SHP77 (cell line): ENCODE results near the gene CLEC2D.
"Not testable (repeated sequence)": the region's sequence is repeated elsewhere in the genome, so short reads cannot be mapped to it uniquely, and the experiment has no call there.

Source experiments
- DNase-seq, 2 experiments: peaks; one replicate each; lab custom pipeline; 2025; lab: John Stamatoyannopoulos, UW

Gene CLEC2D

GRCh38 chr12:9660046-9660445, 9.5 kb upstream of the CLEC2D start:
- no peak for DNase-seq

- DNase-seq = no peak
Measured at GRCh38 chr12:9661720-9662119, 7.8 kb upstream of the CLEC2D start.

GRCh38 chr12:9662488-9662887, 7.0 kb upstream of the CLEC2D start:
- DNase-seq = no peak

- DNase-seq = no peak
Measured at GRCh38 chr12:9667403-9668160, 1.9 kb upstream of the CLEC2D start.

DNA sequence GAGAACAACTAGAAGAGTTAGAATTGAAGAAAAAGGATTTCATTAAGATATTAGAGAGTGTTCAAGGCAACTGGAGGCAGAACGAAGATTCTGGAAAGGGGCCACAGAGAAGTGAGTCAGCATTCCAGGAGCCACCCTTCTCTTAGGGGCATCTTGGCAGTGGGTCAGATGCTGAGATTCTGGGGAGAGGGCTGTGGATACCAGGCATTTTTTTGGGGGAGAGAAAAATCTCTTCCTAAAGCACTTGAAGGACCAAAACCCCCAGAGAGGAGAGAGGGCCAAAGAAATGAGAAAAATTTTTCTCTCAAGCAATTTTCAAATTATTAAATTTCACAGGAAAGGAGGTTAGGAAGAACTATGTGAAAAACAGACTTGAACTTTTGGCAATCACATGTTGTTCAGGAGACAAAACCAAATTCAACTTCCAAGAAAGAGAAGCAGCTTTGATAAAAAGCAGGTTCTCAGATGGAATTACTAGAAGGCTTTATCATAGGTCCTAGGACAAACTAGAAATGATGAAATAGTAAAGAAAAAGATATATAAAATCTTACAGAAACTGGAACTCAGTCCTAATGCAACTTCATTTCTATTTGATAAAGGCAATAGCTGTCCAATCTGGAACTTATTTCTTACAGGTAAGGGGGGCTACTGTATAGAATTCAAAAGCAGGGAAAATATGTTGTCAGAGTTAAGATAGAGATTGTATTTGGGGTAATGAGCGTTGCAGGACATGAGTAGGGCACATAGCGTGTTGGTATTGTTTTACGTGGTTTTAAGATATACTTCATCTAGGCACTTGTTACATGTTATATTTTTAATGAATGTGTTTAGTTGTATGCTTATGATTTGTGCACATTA, 1.1 kb upstream of the CLEC2D start:
- DNase-seq = no peak

- no peak for DNase-seq
Measured at GRCh38 chr12:9669019-9669326, 540 bp upstream of the CLEC2D start.

DNA sequence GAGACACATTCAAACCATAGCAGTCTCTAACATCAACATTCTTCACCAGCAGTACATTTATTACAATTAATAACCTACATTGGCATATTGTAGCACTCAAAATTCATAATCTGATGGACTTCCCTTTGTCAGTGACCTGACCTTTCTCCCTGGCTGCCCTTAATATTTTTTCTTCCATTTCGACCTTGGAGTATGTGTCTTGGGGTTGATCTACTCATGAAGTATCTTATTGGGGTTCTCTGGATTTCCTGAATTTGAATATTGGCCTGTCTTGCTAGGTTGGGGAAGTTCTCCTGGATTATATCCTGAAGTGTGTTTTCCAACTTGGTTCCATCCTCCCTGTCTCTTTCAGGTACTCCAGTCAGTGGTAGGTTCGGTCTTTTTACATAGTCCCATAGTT, 2.8 kb downstream of the CLEC2D start:
- not testable (repeated sequence) for DNase-seq

- DNase-seq = no peak
Measured at GRCh38 chr12:9673404-9674225, 4.1 kb downstream of the CLEC2D start.

- no peak for DNase-seq
Measured at GRCh38 chr12:9674226-9674590, 4.7 kb downstream of the CLEC2D start.

DNA sequence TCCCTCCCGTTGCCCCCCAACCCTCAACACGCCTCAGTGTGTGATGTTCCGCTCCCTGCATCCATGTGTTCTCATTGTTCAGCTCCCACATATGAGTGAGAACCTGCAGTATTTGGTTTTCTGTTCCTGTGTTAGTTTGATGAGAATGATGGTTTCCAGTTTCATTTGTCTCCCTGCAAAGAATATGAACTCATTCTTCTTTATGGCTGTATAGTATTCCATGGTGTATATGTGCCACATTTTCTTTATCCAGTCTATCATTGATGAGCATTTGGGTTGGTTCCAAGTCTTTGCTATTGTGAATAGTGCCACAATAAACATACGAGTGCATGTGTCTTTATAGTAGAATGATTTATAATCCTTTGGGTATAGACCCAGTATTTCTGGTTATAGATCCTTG, 13.0 kb downstream of the CLEC2D start:
- DNase-seq = not testable (repeated sequence)

- DNase-seq = not testable (repeated sequence)
Measured at GRCh38 chr12:9682949-9683348, 13.4 kb downstream of the CLEC2D start.

DNA sequence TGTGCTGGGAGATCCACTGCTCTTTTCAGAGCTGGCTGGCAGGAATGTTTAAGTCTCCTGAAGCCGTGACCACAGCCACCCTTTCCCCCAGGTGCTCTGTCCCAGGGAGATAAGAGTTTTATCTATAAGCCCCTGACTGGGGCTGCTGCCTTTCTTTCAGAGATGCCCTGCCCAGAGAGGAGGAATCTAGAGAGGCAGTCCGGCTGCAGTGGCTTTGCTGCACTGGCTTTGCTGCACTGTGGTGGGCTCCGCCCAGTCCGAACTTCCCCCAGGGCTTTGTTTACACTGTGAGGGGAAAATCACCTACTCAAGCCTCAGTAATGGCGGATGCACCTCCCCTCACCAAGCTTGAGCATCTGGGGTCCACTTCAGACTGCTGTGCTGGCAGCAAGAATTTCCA, 15.9 kb downstream of the CLEC2D start:
- DNase-seq = not testable (repeated sequence)

- no peak for DNase-seq
Measured at GRCh38 chr12:9685915-9686314, 16.4 kb downstream of the CLEC2D start.

DNA sequence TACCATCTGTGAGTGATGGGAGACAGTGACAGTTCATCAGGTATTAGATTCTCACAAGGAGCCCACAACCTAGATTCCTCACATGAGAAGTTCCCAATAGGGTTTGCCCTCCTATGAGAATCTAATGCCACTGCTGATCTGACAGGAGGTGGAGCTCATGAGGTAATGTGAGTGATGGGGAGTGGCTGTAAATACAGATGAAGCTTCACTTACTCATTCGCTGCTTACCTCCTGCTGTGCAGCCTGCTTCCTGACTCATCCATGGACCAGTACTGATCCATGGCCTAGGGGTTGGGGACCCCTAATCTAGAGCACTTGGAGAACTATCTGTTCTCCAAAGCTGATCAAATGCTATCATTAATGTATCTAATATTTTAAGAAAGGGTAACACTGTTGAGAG, 17.7 kb downstream of the CLEC2D start:
- no peak for DNase-seq

- no peak for DNase-seq
Measured at GRCh38 chr12:9692909-9693308, 23.4 kb downstream of the CLEC2D start.

GRCh38 chr12:9694241-9694640, 24.7 kb downstream of the CLEC2D start:
- no peak for DNase-seq

DNA sequence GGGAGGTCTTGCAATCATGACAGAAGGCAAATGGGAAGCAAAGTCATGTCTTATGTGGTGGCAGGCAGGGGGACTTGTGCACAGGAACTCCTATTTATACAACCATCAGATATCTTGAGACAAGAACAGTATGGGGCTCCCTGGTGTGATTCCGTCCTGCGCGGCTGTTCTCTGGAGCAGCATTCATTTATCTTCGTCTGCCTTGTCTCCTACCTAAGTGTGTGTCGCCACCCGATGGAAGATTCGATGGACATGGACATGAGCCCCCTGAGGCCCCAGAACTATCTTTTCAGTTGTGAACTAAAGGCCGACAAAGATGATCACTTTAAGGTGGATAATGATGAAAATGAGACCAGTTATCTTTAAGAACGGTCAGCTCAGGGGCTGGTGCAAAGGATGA, 25.6 kb downstream of the CLEC2D start:
- not testable (repeated sequence) for DNase-seq

DNA sequence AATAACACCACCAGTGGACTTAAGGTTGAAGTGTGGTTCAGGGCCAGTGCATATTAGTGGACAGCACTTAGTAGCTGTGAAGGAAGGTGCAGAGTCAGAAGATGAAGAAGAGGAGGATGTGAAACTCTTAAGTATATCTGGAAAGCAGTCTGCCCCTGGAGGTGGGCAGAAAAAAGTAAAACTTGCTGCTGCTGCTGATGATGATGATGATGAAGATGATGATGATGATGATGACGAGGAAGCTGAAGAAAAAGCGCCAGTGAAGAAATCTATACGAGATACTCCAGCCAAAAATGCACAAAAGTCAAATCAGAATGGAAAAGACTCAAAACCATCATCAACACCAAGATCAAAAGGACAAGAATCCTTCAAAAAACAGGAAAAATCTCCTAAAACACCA, 26.1 kb downstream of the CLEC2D start:
- DNase-seq = not testable (repeated sequence)

- no peak for DNase-seq
Measured at GRCh38 chr12:9697619-9698018, 28.1 kb downstream of the CLEC2D start.

- no peak for DNase-seq
Measured at GRCh38 chr12:9698681-9699080, 29.2 kb downstream of the CLEC2D start.

DNA sequence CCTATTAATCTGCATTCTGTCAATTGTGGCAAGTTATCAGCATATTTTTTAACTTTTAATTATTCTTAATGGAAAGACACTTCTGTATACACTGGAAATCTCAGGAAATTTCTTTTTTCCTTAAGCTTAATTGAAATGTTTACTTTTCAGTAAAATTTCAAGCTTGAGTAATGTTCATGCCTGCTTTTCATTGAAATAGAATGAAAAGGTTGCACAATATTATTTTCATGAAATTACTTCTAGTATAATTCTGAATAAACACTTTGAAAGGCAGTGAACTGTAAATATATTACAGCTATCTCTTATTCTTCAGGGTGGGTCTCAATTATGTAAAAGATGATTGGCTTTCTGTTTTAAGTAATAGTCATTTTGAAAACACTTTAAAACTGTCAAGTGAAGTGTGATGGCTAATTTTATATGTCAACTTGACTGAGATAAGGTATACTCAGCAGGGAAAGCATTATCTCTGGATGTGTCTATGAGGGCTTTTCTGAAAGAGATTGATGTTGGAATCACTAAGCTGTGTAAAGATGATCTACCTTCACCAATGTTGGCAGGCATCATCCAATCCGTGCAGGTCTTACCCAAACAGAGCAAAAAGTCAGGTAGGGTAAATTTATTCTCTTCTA, 29.9 kb downstream of the CLEC2D start:
- DNase-seq = no peak
